NCI-H146 treated with DMSO at 0.1 percent for 48 hours (cell line): ENCODE data around the gene FAM193A.
"Not testable (repeated sequence)": the region's sequence is repeated elsewhere in the genome, so short reads cannot be mapped to it uniquely, and the experiment has no call there.

Source experiments
- DNase-seq: peaks from one replicate; lab custom pipeline; 2025; ENCODE audit not compliant: unreplicated experiment; lab: John Stamatoyannopoulos, UW

Gene FAM193A

GRCh38 chr4:2767046-2767704 is 230.7 kb downstream of the FAM193A start:
- no peak for DNase-seq

- DNase-seq = no peak
Measured at GRCh38 chr4:2767705-2768074, 231.2 kb downstream of the FAM193A start.

- no peak for DNase-seq
Measured at GRCh38 chr4:2768124-2768523, 231.7 kb downstream of the FAM193A start.

GRCh38 chr4:2768921-2769336 is 232.5 kb downstream of the FAM193A start:
- no peak for DNase-seq

GRCh38 chr4:2771264-2771663 is 234.8 kb downstream of the FAM193A start:
- DNase-seq = no peak

- not testable (repeated sequence) for DNase-seq
Measured at GRCh38 chr4:2780643-2781042, 244.2 kb downstream of the FAM193A start.

- no peak for DNase-seq
Measured at GRCh38 chr4:2781911-2782310, 245.5 kb downstream of the FAM193A start.
